Activated T-cell treated with anti-CD3 and anti-CD28 coated beads for 24 hours (primary cell): ENCODE data around the gene KIF7.
"Not testable (repeated sequence)": the region's sequence is repeated elsewhere in the genome, so short reads cannot be mapped to it uniquely, and the experiment has no call there.

Experiments used
- DNase-seq: peaks from one replicate; pipeline ENCODE4 v3.0.0-alpha.2; 2020; ENCODE audit warnings: low read depth

The KIF7 gene

GRCh38 chr15:89654847-89655805 is at the start of gene KIF7:
TSS of gene KIF7 (minus strand) at chr15:89655467. CDS start at chr15:89652930, 2,537 bp downstream.
- DNase-seq = peak; percentile 11

- DNase-seq = no peak
These were observed 49.1 kb upstream of the KIF7 start for GRCh38 chr15:89704411-89704810.

GRCh38 chr15:89695198-89695597 is 39.9 kb upstream of the KIF7 start:
- DNase-seq = no peak

- DNase-seq = no peak
These were observed 38.4 kb upstream of the KIF7 start for GRCh38 chr15:89693696-89694095.

- no peak for DNase-seq
These were observed 37.8 kb upstream of the KIF7 start for GRCh38 chr15:89693091-89693490.

GRCh38 chr15:89690276-89691218 is 35.3 kb upstream of the KIF7 start, which contains the start of the genes PEX11A and WDR93:
TSS of gene PEX11A (minus strand) at chr15:89690754. CDS start at chr15:89690632, 122 bp downstream.
TSS of gene WDR93 (plus strand) at chr15:89690811. CDS start at chr15:89701747, 10,936 bp downstream.
- peak; percentile 71 for DNase-seq

- not testable (repeated sequence) for DNase-seq
These were observed 34.6 kb upstream of the KIF7 start for GRCh38 chr15:89689930-89690275.

- no peak for DNase-seq
These were observed 31.3 kb upstream of the KIF7 start for GRCh38 chr15:89686522-89686921.

- DNase-seq = no peak
These were observed 30.7 kb upstream of the KIF7 start for GRCh38 chr15:89685995-89686394.

- no peak for DNase-seq
These were observed 25.9 kb upstream of the KIF7 start for GRCh38 chr15:89681146-89681545.

- no peak for DNase-seq
These were observed 25.1 kb upstream of the KIF7 start for GRCh38 chr15:89680282-89680873.

- DNase-seq = no peak
These were observed 23.9 kb upstream of the KIF7 start, which contains the start of gene PLIN1 for GRCh38 chr15:89679212-89679611. TSS of gene PLIN1 (minus strand) at chr15:89679367. CDS start at chr15:89677489, 1,878 bp downstream.

- DNase-seq = no peak
These were observed 22.1 kb upstream of the KIF7 start for GRCh38 chr15:89677381-89677780.

GRCh38 chr15:89675606-89676005 is 20.3 kb upstream of the KIF7 start:
- DNase-seq = no peak

GRCh38 chr15:89674526-89674925 is 19.3 kb upstream of the KIF7 start:
- no peak for DNase-seq

- no peak for DNase-seq
These were observed 17.9 kb upstream of the KIF7 start for GRCh38 chr15:89673165-89673512.

GRCh38 chr15:89672221-89673164 is 17.2 kb upstream of the KIF7 start:
- no peak for DNase-seq

GRCh38 chr15:89671687-89672086 is 16.4 kb upstream of the KIF7 start:
- DNase-seq = no peak

GRCh38 chr15:89670971-89671560 is 15.8 kb upstream of the KIF7 start:
- no peak for DNase-seq

GRCh38 chr15:89669941-89670340 is 14.7 kb upstream of the KIF7 start:
- DNase-seq = no peak
